K562 (cell line): ENCODE measurements around the gene PCDHGA7. TPM values are rescaled to one million over a fixed set of nuclear protein-coding genes. Genes with fewer than 3 reads are reported as not detected.

Experiments used
- MYNN ChIP-seq, 2 experiments: sonication (generic); formaldehyde crosslinking in 1 of 2; IDR thresholded peaks; 2 replicates each; pipeline versions ENCODE4 v1.5.0 to v1.6.1; 2016 to 2020; ENCODE audit warnings: antibody characterized with exemption in 1 of 2, missing genetic modification reagents in 1 of 2
- RAD21 ChIP-seq, 2 experiments: fragments of 250-450 bp in 1 of 2; fragments of 450-650 bp in 1 of 2; sonication (Bioruptor Pico) in 1 of 2; formaldehyde crosslinking in 1 of 2; IDR thresholded peaks in 1 of 2; conservative IDR thresholded peaks in 1 of 2; 2 replicates each; pipeline versions ENCODE4 v1.4.0 to v1.8.0; 2020 to 2022; ENCODE audit warnings: mild to moderate bottlenecking in 2 of 2, moderate library complexity in 1 of 2
- polyA plus RNA-seq, 8 experiments: library from polyadenylated mRNA; depleted of rRNA in 4 of 8; stranded (reverse) in 5 of 8; unstranded in 3 of 8; fragments of >200 nt; fragmentation: Nextera tagmentation in 2 of 8; fragmentation: Illumina TruSeq in 1 of 8; extraction: Ambion mirVana in 2 of 8; extraction: Trizol in 1 of 8; gene quantifications; 2 replicates each; pipeline versions ENCODE4 v1.2.1 to v1.2.3, GENCODE V29; 2011 to 2014; ENCODE audit warnings: inconsistent platforms in 1 of 8, missing spikeins in 1 of 8
- total RNA-seq, 7 experiments: library from RNA; depleted of rRNA in 6 of 7; stranded (reverse); fragments of >200 nt in 6 of 7; fragmentation: Illumina TruSeq in 2 of 7; extraction: Trizol in 2 of 7; gene quantifications; 2 replicates each; pipeline versions ENCODE4 v1.2.1 to v1.2.3, GENCODE V29; 2011 to 2021; ENCODE audit warnings: low replicate concordance in 1 of 7
- TF ChIP-seq, protein P1 (sequence below), 2 experiments: fragments of 450-650 bp; formaldehyde crosslinking in 1 of 2; IDR thresholded peaks; 2 replicates each; pipeline versions ENCODE4 v1.4.0 to v1.6.1; 2014 to 2020; ENCODE audit warnings: mild to moderate bottlenecking in 2 of 2, borderline replicate concordance in 1 of 2, low read depth in 1 of 2

The PCDHGA7 gene
- total and polyA plus RNA-seq, 9 of the 15 experiments (the other 6 are each of a cell fraction or from before 2014, with no cell fraction given): 0.03 to 0.11 (median 0.06) TPM; not detected in 5

DNA sequence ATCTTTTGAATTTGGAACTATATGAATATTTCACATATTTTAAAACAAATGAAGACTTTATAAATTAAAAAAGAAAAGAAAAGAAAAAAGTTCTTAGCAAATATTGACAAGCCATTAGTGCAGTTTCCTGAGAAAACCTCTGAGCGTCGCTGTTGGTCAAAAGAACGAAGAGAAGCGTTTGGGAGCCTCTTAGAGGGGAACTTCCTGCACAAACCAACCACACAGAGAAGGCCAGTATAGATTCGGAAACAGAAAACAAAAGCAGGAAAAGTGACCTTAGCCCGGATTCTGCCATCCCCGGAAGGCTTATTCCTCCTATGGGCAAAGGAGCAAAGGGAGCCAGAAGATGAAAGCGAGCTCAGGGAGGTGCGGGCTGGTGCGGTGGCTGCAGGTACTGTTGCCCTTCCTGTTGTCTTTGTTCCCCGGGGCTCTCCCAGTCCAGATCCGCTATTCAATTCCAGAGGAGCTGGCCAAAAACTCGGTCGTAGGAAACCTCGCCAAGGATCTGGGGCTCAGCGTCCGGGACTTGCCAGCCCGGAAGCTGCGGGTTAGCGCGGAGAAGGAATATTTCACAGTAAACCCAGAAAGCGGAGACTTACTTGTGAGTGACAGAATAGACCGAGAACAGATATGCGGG, 22.6 kb upstream of the PCDHGA7 start, which contains the start of gene PCDHGB2 (continued):
- no peak for TF ChIP-seq MYNN (IDR thresholded peaks at IDR 0.05)
- no peak for TF ChIP-seq MYNN (CRISPR knock-in tag; IDR thresholded peaks at IDR 0.05)
- peak; percentile 12 to 35; a peak in 2 of 4 replicates for TF ChIP-seq RAD21 (CRISPR knock-in tag; conservative IDR thresholded peaks at IDR 0.05 in 1 of 2, IDR thresholded peaks at IDR 0.05 in 1 of 2)
- TF ChIP-seq, protein P1, sequence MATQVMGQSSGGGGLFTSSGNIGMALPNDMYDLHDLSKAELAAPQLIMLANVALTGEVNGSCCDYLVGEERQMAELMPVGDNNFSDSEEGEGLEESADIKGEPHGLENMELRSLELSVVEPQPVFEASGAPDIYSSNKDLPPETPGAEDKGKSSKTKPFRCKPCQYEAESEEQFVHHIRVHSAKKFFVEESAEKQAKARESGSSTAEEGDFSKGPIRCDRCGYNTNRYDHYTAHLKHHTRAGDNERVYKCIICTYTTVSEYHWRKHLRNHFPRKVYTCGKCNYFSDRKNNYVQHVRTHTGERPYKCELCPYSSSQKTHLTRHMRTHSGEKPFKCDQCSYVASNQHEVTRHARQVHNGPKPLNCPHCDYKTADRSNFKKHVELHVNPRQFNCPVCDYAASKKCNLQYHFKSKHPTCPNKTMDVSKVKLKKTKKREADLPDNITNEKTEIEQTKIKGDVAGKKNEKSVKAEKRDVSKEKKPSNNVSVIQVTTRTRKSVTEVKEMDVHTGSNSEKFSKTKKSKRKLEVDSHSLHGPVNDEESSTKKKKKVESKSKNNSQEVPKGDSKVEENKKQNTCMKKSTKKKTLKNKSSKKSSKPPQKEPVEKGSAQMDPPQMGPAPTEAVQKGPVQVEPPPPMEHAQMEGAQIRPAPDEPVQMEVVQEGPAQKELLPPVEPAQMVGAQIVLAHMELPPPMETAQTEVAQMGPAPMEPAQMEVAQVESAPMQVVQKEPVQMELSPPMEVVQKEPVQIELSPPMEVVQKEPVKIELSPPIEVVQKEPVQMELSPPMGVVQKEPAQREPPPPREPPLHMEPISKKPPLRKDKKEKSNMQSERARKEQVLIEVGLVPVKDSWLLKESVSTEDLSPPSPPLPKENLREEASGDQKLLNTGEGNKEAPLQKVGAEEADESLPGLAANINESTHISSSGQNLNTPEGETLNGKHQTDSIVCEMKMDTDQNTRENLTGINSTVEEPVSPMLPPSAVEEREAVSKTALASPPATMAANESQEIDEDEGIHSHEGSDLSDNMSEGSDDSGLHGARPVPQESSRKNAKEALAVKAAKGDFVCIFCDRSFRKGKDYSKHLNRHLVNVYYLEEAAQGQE (IDR thresholded peaks at IDR 0.05; ENCODE audit: borderline replicate concordance): peak; percentile 15; the same call in 1 of the 2 replicates
- TF ChIP-seq, protein P1 (CRISPR knock-in tag; IDR thresholded peaks at IDR 0.05; ENCODE audit: low read depth): no peak
